Glomerular visceral epithelial cell (primary cell): ENCODE results near the gene LTV1.

ENCODE experiments used
- DNase-seq: peaks from one replicate; pipeline ENCODE4 v3.0.0-alpha.2; 2016; ENCODE audit errors: extremely low spot score

Gene LTV1

GRCh38 chr6:143885116-143885515, 42.0 kb downstream of the LTV1 start:
- no peak for DNase-seq

GRCh38 chr6:143894655-143895054, 51.5 kb downstream of the LTV1 start:
- no peak for DNase-seq

- no peak for DNase-seq
These were observed 53.2 kb downstream of the LTV1 start for GRCh38 chr6:143896126-143896860.

GRCh38 chr6:143900358-143900757, 57.2 kb downstream of the LTV1 start:
- no peak for DNase-seq

- DNase-seq: no peak
These were observed 59.0 kb downstream of the LTV1 start for GRCh38 chr6:143901885-143902750.

GRCh38 chr6:143902827-143903226, 59.7 kb downstream of the LTV1 start:
- DNase-seq: no peak

- no peak for DNase-seq
These were observed 67.9 kb downstream of the LTV1 start for GRCh38 chr6:143911028-143911427.

GRCh38 chr6:143912671-143913070, 69.5 kb downstream of the LTV1 start:
- no peak for DNase-seq
